IMR-90 (cell line): Measurements from ENCODE around the gene IDH3A. TPM values are rescaled to one million over a fixed set of nuclear protein-coding genes. Genes with fewer than 3 reads are reported as not detected.

Experiments used
- ATAC-seq: fragments of 200-7000 bp; cut with Tn5 transposase; 2 replicates; pipeline ENCODE4 v1.9.1; 2020; ENCODE audit warnings: low read depth, mild to moderate bottlenecking, moderate library complexity
- BruUV-seq: library from RNA; stranded (reverse); fragments of 400-500 nt; replicated peaks from 2 replicates; lab custom pipeline; 2021; lab: Mats Ljungman, UMichigan
- CTCF ChIA-PET: fragments of 300-600 bp; formaldehyde crosslinking; extraction: SDS; loops from one replicate; lab custom pipeline; 2021; ENCODE audit warnings: antibody characterized with exemption; lab: Yijun Ruan, JAX
- POLR2A ChIA-PET: fragments of 300-600 bp; sonication (Branson Sonifier 250); formaldehyde crosslinking; loops from one replicate; lab custom pipeline; 2022; ENCODE audit warnings: antibody characterized with exemption; ENCODE audit not compliant: unreplicated experiment; lab: Charles Lee
- DNase-seq: peaks from one replicate; pipeline ENCODE4 v3.0.0; 2013
- H2AFZ ChIP-seq: replicated peaks from 2 replicates; pipeline ENCODE3; 2013; ENCODE audit warnings: low read length, mild to moderate bottlenecking; ENCODE audit not compliant: poor library complexity
- H2AK5ac ChIP-seq: 2 replicates; pipeline ENCODE4 v1.6.1; 2013; ENCODE audit warnings: low read depth, low read length, inconsistent platforms
- H2AK9ac ChIP-seq: replicated peaks from 2 replicates; pipeline ENCODE3; 2013; ENCODE audit warnings: mild to moderate bottlenecking, low read depth, low read length, moderate library complexity; ENCODE audit not compliant: poor library complexity
- H2BK120ac ChIP-seq: 2 replicates; pipeline ENCODE4 v1.6.1; 2013; ENCODE audit warnings: low read depth, low read length, inconsistent platforms
- H2BK15ac ChIP-seq: 3 replicates; pipeline ENCODE4 v1.6.1; 2013; ENCODE audit warnings: low read depth, low read length, inconsistent platforms
- H2BK20ac ChIP-seq: 2 replicates; pipeline ENCODE4 v1.6.1; 2013; ENCODE audit warnings: low read depth, mild to moderate bottlenecking, inconsistent platforms, low read length, moderate library complexity
- H2BK5ac ChIP-seq: 2 replicates; pipeline ENCODE4 v1.6.1; 2013; ENCODE audit warnings: mild to moderate bottlenecking, low read depth, low read length, inconsistent platforms; ENCODE audit not compliant: poor library complexity, severe bottlenecking
- H3K14ac ChIP-seq: replicated peaks from 2 replicates; pipeline ENCODE4 v1.6.1; 2013; ENCODE audit warnings: low read depth, low read length, inconsistent platforms
- H3K18ac ChIP-seq: 2 replicates; pipeline ENCODE4 v1.6.1; 2013; ENCODE audit warnings: low read depth, low read length, control low read depth
- H3K23ac ChIP-seq: 2 replicates; pipeline ENCODE4 v1.6.1; 2013; ENCODE audit warnings: low read depth, low read length, inconsistent platforms
- H3K27ac ChIP-seq: 2 replicates; pipeline ENCODE4 v1.5.1; 2013; ENCODE audit warnings: mild to moderate bottlenecking, control low read depth, low read length; ENCODE audit not compliant: insufficient read depth
- H3K27me3 ChIP-seq: 2 replicates; pipeline ENCODE4 v1.6.1; 2013; ENCODE audit warnings: low read length; ENCODE audit not compliant: control insufficient read depth, insufficient read depth
- H3K36me3 ChIP-seq: 2 replicates; pipeline ENCODE4 v1.6.1; 2013; ENCODE audit warnings: low read length, mixed read lengths; ENCODE audit not compliant: control insufficient read depth, insufficient read depth
- H3K4ac ChIP-seq: 2 replicates; pipeline ENCODE4 v1.6.1; 2013; ENCODE audit warnings: low read depth, low read length, inconsistent platforms
- H3K4me1 ChIP-seq: 2 replicates; pipeline ENCODE4 v1.6.1; 2013; ENCODE audit warnings: low read length, mixed read lengths; ENCODE audit not compliant: control insufficient read depth, insufficient read depth
- H3K4me2 ChIP-seq: 2 replicates; pipeline ENCODE4 v1.6.1; 2013; ENCODE audit warnings: low read depth, mild to moderate bottlenecking, control low read depth, low read length, moderate library complexity
- H3K4me3 ChIP-seq: 2 replicates; pipeline ENCODE4 v1.5.1; 2013; ENCODE audit warnings: low read depth, mild to moderate bottlenecking, control low read depth, low read length, moderate library complexity; ENCODE audit not compliant: insufficient read depth
- H3K56ac ChIP-seq: 2 replicates; pipeline ENCODE4 v1.6.1; 2013; ENCODE audit warnings: low read length, inconsistent platforms; ENCODE audit not compliant: insufficient read depth; ENCODE audit errors: extremely low read depth
- H3K79me1 ChIP-seq, 2 experiments: 2 replicates each; pipeline ENCODE4 v1.6.1; 2013; ENCODE audit warnings: low read length in 2 of 2, inconsistent platforms in 1 of 2, low read depth in 1 of 2
- H3K9ac ChIP-seq: 2 replicates; pipeline ENCODE4 v1.6.1; 2013; ENCODE audit warnings: low read depth, low read length, control low read depth
- H3K9me1 ChIP-seq: 2 replicates; pipeline ENCODE4 v1.6.1; 2013; ENCODE audit warnings: low read length, inconsistent platforms; ENCODE audit not compliant: insufficient read depth
- H3K9me3 ChIP-seq: 2 replicates; pipeline ENCODE4 v1.6.1; 2013; ENCODE audit warnings: low read length; ENCODE audit not compliant: control insufficient read depth, insufficient read depth
- H4K20me1 ChIP-seq: 2 replicates; pipeline ENCODE4 v1.6.1; 2013; ENCODE audit warnings: low read length, inconsistent platforms; ENCODE audit not compliant: insufficient read depth
- H4K5ac ChIP-seq: 2 replicates; pipeline ENCODE4 v1.6.1; 2013; ENCODE audit warnings: mild to moderate bottlenecking, low read depth, low read length, control low read depth
- H4K8ac ChIP-seq, 2 experiments: 2 replicates each; pipeline ENCODE4 v1.6.1; 2013; ENCODE audit warnings: low read depth in 2 of 2, low read length in 2 of 2, control low read depth in 1 of 2, inconsistent platforms in 1 of 2
- H4K91ac ChIP-seq: 2 replicates; pipeline ENCODE4 v1.6.1; 2013; ENCODE audit warnings: low read depth, low read length, inconsistent platforms; ENCODE audit not compliant: insufficient read depth
- FOS ChIP-seq: fragments of 150-350 bp; IDR thresholded peaks from 2 replicates; pipeline ENCODE4 v1.6.1; 2016; ENCODE audit warnings: low read depth, low read length
- MAFK ChIP-seq: IDR thresholded peaks from 2 replicates; pipeline ENCODE4 v1.6.1; 2012; ENCODE audit warnings: low read depth, low read length, improper control_type of control experiment
- NFE2L2 ChIP-seq: fragments of 150-350 bp; IDR thresholded peaks from 2 replicates; pipeline ENCODE4 v1.6.1; 2016; ENCODE audit warnings: low read depth, mild to moderate bottlenecking, low read length
- RCOR1 ChIP-seq: IDR thresholded peaks from 2 replicates; pipeline ENCODE4 v1.6.1; 2012; ENCODE audit warnings: mild to moderate bottlenecking, low read length, improper control_type of control experiment; ENCODE audit not compliant: insufficient replicate concordance
- RFX5 ChIP-seq: IDR thresholded peaks from 2 replicates; pipeline ENCODE4 v1.8.0; 2012; ENCODE audit warnings: low read depth, mild to moderate bottlenecking, low read length, moderate library complexity
- WGBS, 2 experiments: methylation state at CpG; one replicate each; pipeline versions ENCODE4 v1.1.5 to v1.1.7; 2013; ENCODE audit warnings: missing lambda C conversion rate in 2 of 2; ENCODE audit not compliant: insufficient read length in 1 of 2; ENCODE audit errors: extremely low coverage in 2 of 2; 5-methylcytosine and 5-hydroxymethylcytosine counted together
- dilution Hi-C: fragments of 300-500 bp; cut with HindIII; formaldehyde crosslinking; loops from one replicate; pipeline ENCODE4 v1.14.3; 2018; ENCODE audit warnings: low sequenced_read_pairs; ENCODE audit not compliant: unreplicated experiment
- in situ Hi-C: fragments of 300-500 bp; cut with MboI; formaldehyde crosslinking; loops from 3 replicates; pipeline ENCODE4 v1.14.3; 2019; ENCODE audit warnings: low sequenced_read_pairs, inconsistent platforms, mixed read lengths
- intact Hi-C: fragments of 100-400 bp; cut with micrococcal nuclease; formaldehyde crosslinking; loops from 2 replicates; pipeline ENCODE4 v1.10.0; 2022
- polyA plus RNA-seq, 3 experiments: library from polyadenylated mRNA; depleted of rRNA; stranded (reverse); fragments of >200 nt; gene quantifications; 2 replicates each; pipeline ENCODE4 v1.2.3, GENCODE V29; 2012; ENCODE audit warnings: low replicate concordance in 1 of 3
- total RNA-seq: library from RNA; depleted of rRNA; stranded (reverse); fragments of >200 nt; gene quantifications from 2 replicates; pipeline ENCODE4 v1.2.3, GENCODE V29; 2012

The IDH3A gene
- total and polyA plus RNA-seq, 2 of the 4 experiments (the other 2 are of a cell fraction) = 34.5 to 47.7 TPM

DNA sequence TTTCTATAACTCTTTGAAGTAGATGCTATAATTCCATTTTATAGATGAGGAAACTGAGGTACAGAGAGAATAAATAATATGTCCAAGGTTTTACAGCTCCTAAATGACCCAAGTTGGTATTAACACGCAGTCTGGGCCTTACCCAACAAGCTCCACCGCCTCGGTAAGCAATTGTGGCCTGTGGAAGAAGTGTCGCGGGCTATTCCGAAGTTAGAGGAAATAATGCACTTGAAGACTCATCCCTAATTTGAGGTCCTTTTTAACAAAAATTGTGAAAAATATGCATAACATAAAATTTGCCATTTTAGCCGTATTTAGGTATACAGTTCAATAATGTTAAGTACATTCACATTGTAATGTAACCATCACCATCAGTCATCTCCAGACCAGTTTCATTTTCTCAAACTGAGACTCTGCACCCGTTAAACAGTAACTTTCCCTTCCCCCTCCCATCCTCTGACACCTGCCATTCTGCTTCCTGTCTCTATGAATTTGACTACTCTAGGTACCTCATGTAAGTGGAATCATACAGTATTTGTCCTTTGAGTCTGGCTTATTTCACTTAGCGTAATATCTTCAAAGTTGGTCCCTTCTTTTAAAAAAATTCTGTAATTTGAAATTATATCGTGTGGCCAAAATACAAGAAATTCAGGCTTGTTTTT is 18.2 kb downstream of the IDH3A start:
- H3K36me3 ChIP-seq = peaks cover 38% of the 10 kb centered on the region
- no peak overlapping the region for H2BK15ac ChIP-seq
- CTCF ChIA-PET = no interaction called here

More for the DNA sequence above, 18.2 kb downstream of the IDH3A start:
- no peak overlapping the region for H3K4me2 ChIP-seq
- ATAC-seq (no peak), DNase-seq (no peak)
- no peak overlapping the region for H4K91ac ChIP-seq
- H2AFZ ChIP-seq = no peak overlapping the region
- no peak overlapping the region for H2AK9ac ChIP-seq
- H3K4me3 ChIP-seq = no peak overlapping the region
- no peak overlapping the region for H3K4ac ChIP-seq
- no peak overlapping the region for H4K8ac ChIP-seq
- H3K9me1 ChIP-seq = no peaks in the 10 kb centered on the region; the same call in 1 of the 2 replicates
- H3K79me1 ChIP-seq = no peaks in the 10 kb centered on the region
- no peak overlapping the region for H2BK120ac ChIP-seq
- BruUV-seq = no TSS peak
- H4K5ac ChIP-seq = no peak overlapping the region
- in situ Hi-C loops = no loop called here
- H3K9ac ChIP-seq = no peak overlapping the region
- TF ChIP-seq RCOR1 (no peak), FOS (no peak), NFE2L2 (no peak), RFX5 (no peak), MAFK (no peak)
- no peaks in the 10 kb centered on the region; the same call in 1 of the 2 replicates for H3K9me3 ChIP-seq
- no peaks in the 10 kb centered on the region for H4K20me1 ChIP-seq
- no peak overlapping the region for H3K56ac ChIP-seq
- H2AK5ac ChIP-seq = no peak overlapping the region
- intact Hi-C loops = no loop called here
- H3K18ac ChIP-seq = no peak overlapping the region
- no peak overlapping the region for H3K27ac ChIP-seq
- no peak overlapping the region for H3K23ac ChIP-seq
- POLR2A ChIA-PET = no interaction called here
- H3K27me3 ChIP-seq = no peaks in the 10 kb centered on the region
- no peaks in the 10 kb centered on the region for H3K4me1 ChIP-seq
- no CpG with 5 or more reads among the region's 10 CpGs for WGBS, 2 experiments
- dilution Hi-C loops = no loop called here
- no peak overlapping the region for H2BK20ac ChIP-seq
- no peak overlapping the region for H2BK5ac ChIP-seq
- no peak overlapping the region for H3K14ac ChIP-seq
